Activated T-cell treated with anti-CD3 and anti-CD28 coated beads for 4 hours (primary cell): Measurements from ENCODE around the gene FICD.
"Not testable (repeated sequence)": the region's sequence is repeated elsewhere in the genome, so short reads cannot be mapped to it uniquely, and the experiment has no call there.

Source experiments
- DNase-seq: peaks from one replicate; pipeline ENCODE4 v3.0.0-alpha.2; 2020

FICD gene

GRCh38 chr12:108538616-108539195 lies 23.6 kb downstream of the FICD start:
- DNase-seq: no peak

GRCh38 chr12:108542320-108542719 lies 27.2 kb downstream of the FICD start:
- DNase-seq: no peak

- DNase-seq: no peak
Measured at GRCh38 chr12:108543652-108544051, 28.6 kb downstream of the FICD start.

- DNase-seq: no peak
Measured at GRCh38 chr12:108547686-108548085, 32.6 kb downstream of the FICD start.

GRCh38 chr12:108548954-108549521 lies 34.0 kb downstream of the FICD start:
- no peak for DNase-seq

GRCh38 chr12:108551535-108551934 lies 36.5 kb downstream of the FICD start:
- DNase-seq: no peak

GRCh38 chr12:108553799-108554198 lies 38.7 kb downstream of the FICD start:
- DNase-seq: no peak

- not testable (repeated sequence) for DNase-seq
Measured at GRCh38 chr12:108555383-108555782, 40.3 kb downstream of the FICD start.

- DNase-seq: no peak
Measured at GRCh38 chr12:108559007-108559655, 44.1 kb downstream of the FICD start.

GRCh38 chr12:108559748-108560147 lies 44.7 kb downstream of the FICD start:
- DNase-seq: no peak

GRCh38 chr12:108560321-108560721 lies 45.2 kb downstream of the FICD start:
- no peak for DNase-seq

GRCh38 chr12:108560752-108561719 lies 46.0 kb downstream of the FICD start, which contains the start of gene SART3:
TSS of gene SART3 (minus strand) at chr12:108561173. CDS start at chr12:108561154, 19 bp downstream.
- peak; percentile 74 for DNase-seq

- DNase-seq: no peak
Measured at GRCh38 chr12:108561852-108562347, 46.8 kb downstream of the FICD start.

- DNase-seq: peak; percentile 99
Measured at GRCh38 chr12:108562348-108563135, 47.5 kb downstream of the FICD start, which contains the start of gene ISCU. TSS of gene ISCU (plus strand) at chr12:108562596. CDS start at chr12:108562623, 27 bp downstream.

- peak; percentile 83 for DNase-seq
Measured at GRCh38 chr12:108563136-108563803, 48.2 kb downstream of the FICD start.

- DNase-seq: no peak
Measured at GRCh38 chr12:108563804-108564151, 48.7 kb downstream of the FICD start.

GRCh38 chr12:108564724-108565123 lies 49.6 kb downstream of the FICD start:
- no peak for DNase-seq

- no peak for DNase-seq
Measured at GRCh38 chr12:108565146-108565545, 50.1 kb downstream of the FICD start.

GRCh38 chr12:108565976-108566375 lies 50.9 kb downstream of the FICD start:
- peak; percentile 52 for DNase-seq

- DNase-seq: no peak
Measured at GRCh38 chr12:108566452-108566851, 51.4 kb downstream of the FICD start.
